Astrocyte of the hippocampus (primary cell): Measurements from ENCODE around the gene PCDHGB3.
"Not testable (repeated sequence)": the region's sequence is repeated elsewhere in the genome, so short reads cannot be mapped to it uniquely, and the experiment has no call there.

ENCODE experiments used
- DNase-seq: peaks from one replicate; pipeline ENCODE4 v3.0.0; 2011; ENCODE audit warnings: low read depth, low spot score

The PCDHGB3 gene

GRCh38 chr5:141356950-141357349 lies 13.1 kb upstream of the PCDHGB3 start:
- no peak for DNase-seq

- peak; percentile 15 for DNase-seq
These were observed 10.1 kb upstream of the PCDHGB3 start, which contains the start of gene PCDHGB2 for GRCh38 chr5:141359790-141360426. Gene PCDHGB2 (plus strand): TSS chr5:141359994. CDS start chr5:141360136, 142 bp downstream.

- no peak for DNase-seq
These were observed 9.4 kb upstream of the PCDHGB3 start for GRCh38 chr5:141360685-141361084.

DNA sequence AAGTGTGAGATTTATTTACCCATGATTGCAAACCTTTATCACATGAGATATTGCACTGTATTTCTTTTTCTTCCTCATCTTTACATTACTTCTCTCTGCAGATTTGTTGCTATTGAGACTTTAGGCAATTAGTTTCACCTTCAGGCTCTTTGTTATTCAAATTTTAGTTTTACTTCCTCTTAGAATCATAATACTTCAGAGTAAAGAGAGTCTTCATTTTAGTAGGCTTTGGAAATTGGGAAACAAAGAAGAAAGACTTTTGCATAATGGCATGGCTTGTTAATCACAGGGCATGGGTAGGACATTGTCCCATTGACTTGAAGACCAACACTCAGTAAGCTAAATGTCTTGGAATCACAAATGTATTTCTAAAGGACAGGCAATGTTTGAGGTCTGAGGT lies 7.3 kb upstream of the PCDHGB3 start:
- DNase-seq: no peak

GRCh38 chr5:141363952-141364660 lies 5.9 kb upstream of the PCDHGB3 start, which contains the start of gene PCDHGA5:
Gene PCDHGA5 (plus strand): TSS chr5:141364162. CDS start chr5:141364331, 169 bp downstream.
- peak; percentile 20 for DNase-seq

GRCh38 chr5:141366016-141366896 lies 3.8 kb upstream of the PCDHGB3 start:
- no peak for DNase-seq

DNA sequence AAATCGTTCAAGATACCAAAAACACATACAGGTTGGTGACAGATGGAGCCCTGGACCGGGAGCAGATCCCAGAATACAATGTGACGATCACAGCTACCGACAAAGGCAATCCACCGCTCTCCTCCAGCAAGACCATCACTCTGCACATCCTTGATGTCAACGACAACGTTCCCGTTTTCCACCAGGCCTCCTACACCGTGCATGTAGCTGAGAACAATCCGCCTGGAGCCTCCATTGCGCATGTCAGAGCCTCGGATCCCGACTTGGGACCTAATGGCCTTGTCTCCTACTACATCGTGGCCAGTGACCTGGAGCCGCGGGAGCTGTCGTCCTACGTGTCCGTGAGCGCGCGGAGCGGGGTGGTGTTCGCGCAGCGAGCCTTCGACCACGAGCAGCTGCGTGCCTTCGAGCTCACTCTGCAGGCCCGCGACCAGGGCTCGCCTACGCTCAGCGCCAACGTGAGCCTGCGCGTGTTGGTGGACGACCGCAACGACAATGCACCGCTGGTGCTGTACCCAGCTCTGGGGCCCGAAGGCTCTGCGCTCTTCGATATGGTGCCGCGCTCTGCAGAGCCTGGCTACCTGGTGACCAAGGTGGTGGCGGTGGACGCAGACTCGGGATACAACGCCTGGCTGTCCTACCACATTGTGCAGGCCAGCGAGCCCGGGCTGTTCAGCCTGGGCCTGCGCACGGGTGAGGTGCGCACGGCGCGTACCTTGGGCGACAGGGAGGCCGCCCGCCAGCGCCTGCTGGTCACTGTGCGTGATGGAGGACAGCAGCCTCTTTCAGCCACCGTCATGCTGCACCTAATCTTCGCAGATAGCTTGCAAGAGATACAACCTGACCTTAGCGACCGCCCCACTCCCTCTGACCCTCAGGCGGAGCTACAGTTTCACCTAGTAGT lies 1.8 kb downstream of the PCDHGB3 start:
- no peak for DNase-seq

GRCh38 chr5:141373673-141374317 lies 3.8 kb downstream of the PCDHGB3 start, which contains the start of gene PCDHGA6:
Gene PCDHGA6 (plus strand): TSS chr5:141373891. CDS start chr5:141374084, 193 bp downstream.
- DNase-seq: peak; percentile 36

GRCh38 chr5:141374627-141375026 lies 4.6 kb downstream of the PCDHGB3 start:
- DNase-seq: no peak

DNA sequence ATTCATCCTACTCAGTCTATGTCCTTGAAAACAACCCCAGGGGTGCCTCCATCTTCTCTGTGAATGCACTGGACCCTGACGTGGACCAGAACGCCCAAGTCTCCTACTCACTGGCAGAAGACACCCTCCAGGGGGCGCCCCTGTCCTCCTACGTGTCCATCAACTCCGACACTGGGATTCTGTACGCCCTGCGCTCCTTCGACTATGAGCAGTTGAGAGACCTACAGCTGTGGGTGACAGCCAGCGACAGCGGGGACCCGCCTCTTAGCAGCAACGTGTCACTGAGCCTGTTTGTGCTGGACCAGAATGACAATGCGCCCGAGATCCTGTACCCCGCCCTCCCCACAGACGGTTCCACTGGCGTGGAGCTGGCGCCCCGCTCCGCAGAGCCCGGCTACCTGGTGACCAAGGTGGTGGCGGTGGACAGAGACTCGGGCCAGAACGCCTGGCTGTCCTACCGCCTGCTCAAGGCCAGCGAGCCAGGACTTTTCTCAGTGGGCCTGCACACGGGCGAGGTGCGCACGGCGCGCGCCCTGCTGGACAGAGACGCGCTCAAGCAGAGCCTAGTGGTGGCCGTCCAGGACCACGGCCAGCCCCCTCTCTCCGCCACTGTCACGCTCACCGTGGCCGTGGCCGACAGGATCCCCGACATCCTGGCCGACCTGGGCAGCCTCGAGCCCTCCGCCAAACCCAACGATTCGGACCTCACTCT lies 5.6 kb downstream of the PCDHGB3 start:
- DNase-seq: not testable (repeated sequence)

DNA sequence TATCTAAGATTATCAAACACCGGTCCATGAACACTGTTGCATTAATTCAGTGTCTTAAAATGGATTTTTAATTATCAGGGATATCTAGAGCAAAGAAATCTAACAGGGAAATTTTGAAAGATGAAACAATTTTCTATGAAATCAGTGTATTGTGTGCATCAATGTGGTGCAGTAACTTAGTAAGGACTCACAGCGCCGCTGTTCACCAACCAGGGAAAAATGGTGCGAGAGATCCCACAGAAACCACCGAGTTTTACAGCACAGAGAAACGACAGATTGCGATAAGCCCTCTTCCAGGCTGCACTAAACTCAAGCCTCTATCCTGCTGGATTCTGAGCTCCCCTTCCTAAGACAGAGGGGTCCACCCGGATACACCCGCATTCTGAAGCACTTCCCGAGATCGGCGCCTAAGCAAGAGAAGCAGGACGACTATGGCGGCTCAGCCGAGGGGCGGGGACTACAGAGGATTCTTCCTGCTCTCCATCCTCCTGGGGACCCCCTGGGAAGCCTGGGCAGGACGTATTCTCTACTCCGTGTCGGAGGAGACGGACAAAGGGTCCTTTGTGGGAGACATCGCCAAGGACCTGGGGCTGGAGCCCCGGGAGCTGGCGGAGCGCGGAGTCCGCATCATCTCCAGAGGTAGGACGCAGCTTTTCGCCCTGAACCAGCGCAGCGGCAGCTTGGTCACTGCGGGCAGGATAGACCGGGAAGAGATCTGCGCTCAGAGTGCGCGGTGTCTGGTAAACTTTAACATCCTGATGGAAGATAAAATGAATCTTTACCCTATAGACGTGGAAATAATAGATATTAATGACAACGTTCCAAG lies 12.6 kb downstream of the PCDHGB3 start, which contains the start of gene PCDHGA7:
Gene PCDHGA7 (plus strand): TSS at position 274 of the 826 bp plus-strand sequence. CDS start 158 bp downstream, at position 432.
- DNase-seq: peak; percentile 51

- DNase-seq: no peak
These were observed 13.3 kb downstream of the PCDHGB3 start for GRCh38 chr5:141383345-141383744.

GRCh38 chr5:141384471-141385267 lies 14.6 kb downstream of the PCDHGB3 start:
- DNase-seq: no peak

GRCh38 chr5:141387557-141388311 lies 17.7 kb downstream of the PCDHGB3 start, which contains the start of gene PCDHGB4:
Gene PCDHGB4 (plus strand): TSS chr5:141387698. CDS start chr5:141387885, 187 bp downstream.
- DNase-seq: peak; percentile 62

- no peak for DNase-seq
These were observed 18.6 kb downstream of the PCDHGB3 start for GRCh38 chr5:141388661-141389060.

DNA sequence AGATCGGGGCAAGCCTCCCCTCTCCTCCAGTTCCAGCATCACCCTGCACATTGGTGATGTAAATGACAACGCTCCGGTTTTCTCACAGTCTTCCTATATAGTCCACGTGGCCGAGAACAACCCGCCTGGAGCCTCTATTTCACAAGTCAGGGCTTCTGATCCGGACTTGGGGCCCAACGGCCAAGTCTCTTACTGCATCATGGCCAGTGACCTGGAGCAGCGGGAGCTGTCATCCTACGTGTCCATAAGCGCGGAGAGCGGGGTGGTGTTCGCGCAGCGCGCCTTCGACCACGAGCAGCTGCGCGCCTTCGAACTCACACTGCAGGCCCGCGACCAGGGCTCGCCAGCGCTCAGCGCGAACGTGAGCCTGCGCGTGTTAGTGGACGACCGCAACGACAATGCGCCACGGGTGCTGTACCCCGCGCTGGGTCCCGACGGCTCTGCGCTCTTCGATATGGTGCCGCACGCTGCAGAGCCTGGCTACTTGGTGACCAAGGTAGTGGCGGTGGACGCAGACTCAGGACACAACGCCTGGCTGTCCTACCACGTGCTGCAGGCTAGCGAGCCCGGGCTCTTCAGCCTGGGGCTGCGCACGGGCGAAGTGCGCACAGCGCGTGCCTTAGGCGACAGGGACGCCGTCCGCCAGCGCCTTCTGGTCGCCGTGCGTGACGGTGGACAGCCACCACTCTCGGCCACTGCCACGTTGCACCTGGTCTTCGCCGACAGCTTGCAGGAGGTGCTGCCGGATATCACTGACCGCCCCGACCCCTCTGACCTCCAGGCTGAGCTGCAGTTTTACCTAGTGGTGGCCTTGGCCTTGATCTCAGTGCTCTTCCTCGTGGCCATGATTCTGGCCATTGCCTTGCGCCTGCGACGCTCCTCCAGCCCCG lies 19.4 kb downstream of the PCDHGB3 start:
- DNase-seq: no peak
